MM.1S (cell line): ENCODE data around the gene BAG3.
A peak's percentile ranks its signal among the peaks of the same experiment; 100 is the strongest.

Experiments used
- DNase-seq: peaks from one replicate; pipeline ENCODE4 v3.0.0-alpha.2; 2015
- H2AFZ ChIP-seq: fragments of 300-600 bp; sonication (generic); 2 replicates; pipeline ENCODE4 v1.6.0; 2016; ENCODE audit warnings: antibody characterized with exemption, low read length
- H3F3A ChIP-seq: fragments of 300-600 bp; sonication (generic); 2 replicates; pipeline ENCODE4 v1.6.1; 2016; ENCODE audit warnings: mild to moderate bottlenecking, antibody characterized with exemption, low read length, moderate library complexity, mixed read lengths; ENCODE audit not compliant: insufficient read depth
- H3K27ac ChIP-seq: fragments of 300-600 bp; sonication (generic); 2 replicates; pipeline ENCODE4 v1.5.1; 2016; ENCODE audit warnings: mild to moderate bottlenecking, low read length
- H3K27me3 ChIP-seq: fragments of 300-600 bp; sonication (generic); replicated peaks from 2 replicates; pipeline ENCODE4 v1.6.0; 2016; ENCODE audit warnings: low read length; ENCODE audit not compliant: insufficient read depth
- H3K36me3 ChIP-seq: fragments of 300-600 bp; sonication (generic); replicated peaks from 2 replicates; pipeline ENCODE4 v1.6.1; 2016; ENCODE audit warnings: mild to moderate bottlenecking, low read length, mixed read lengths; ENCODE audit not compliant: insufficient read depth
- H3K4me1 ChIP-seq: fragments of 300-600 bp; sonication (generic); 2 replicates; pipeline ENCODE4 v1.6.1; 2016; ENCODE audit warnings: low read length, mixed read lengths
- H3K4me2 ChIP-seq: fragments of 300-600 bp; sonication (generic); 2 replicates; pipeline ENCODE4 v1.6.0; 2016; ENCODE audit warnings: low read depth, low read length
- H3K4me3 ChIP-seq: fragments of 300-600 bp; sonication (generic); 2 replicates; pipeline ENCODE4 v1.5.1; 2016; ENCODE audit warnings: low read length, mixed read lengths
- H3K79me2 ChIP-seq: fragments of 300-600 bp; sonication (generic); 2 replicates; pipeline ENCODE4 v1.6.1; 2016; ENCODE audit warnings: mixed run types, low read length, mixed read lengths
- H3K9ac ChIP-seq: fragments of 300-600 bp; sonication (generic); 2 replicates; pipeline ENCODE4 v1.6.1; 2016; ENCODE audit warnings: low read length, mixed read lengths
- H3K9me2 ChIP-seq: fragments of 300-600 bp; sonication (generic); replicated peaks from 2 replicates; pipeline ENCODE4 v1.6.1; 2016; ENCODE audit warnings: mild to moderate bottlenecking, low read length, mixed read lengths; ENCODE audit not compliant: insufficient read depth
- H3K9me3 ChIP-seq: fragments of 300-600 bp; sonication (generic); replicated peaks from 2 replicates; pipeline ENCODE4 v1.6.1; 2016; ENCODE audit warnings: mild to moderate bottlenecking, low read length, mixed read lengths; ENCODE audit not compliant: insufficient read depth
- H4K20me1 ChIP-seq: fragments of 300-600 bp; sonication (generic); 2 replicates; pipeline ENCODE4 v1.6.1; 2016; ENCODE audit warnings: mild to moderate bottlenecking, low read length, moderate library complexity, mixed read lengths; ENCODE audit not compliant: insufficient read depth
- EZH2 ChIP-seq: fragments of 300-600 bp; sonication (generic); optimal IDR thresholded peaks from 2 replicates; pipeline ENCODE3; 2017; ENCODE audit warnings: low read depth, mild to moderate bottlenecking, antibody characterized with exemption, low read length, mixed read lengths
- EZH2phosphoT487 ChIP-seq: fragments of 300-600 bp; sonication (generic); IDR thresholded peaks from 2 replicates; pipeline ENCODE4 v1.6.1; 2018; ENCODE audit warnings: antibody characterized with exemption, low read length
- TF ChIP-seq, protein P1 (sequence below): fragments of 300-600 bp; sonication (generic); IDR thresholded peaks from 2 replicates; pipeline ENCODE4 v1.5.1; 2016; ENCODE audit warnings: antibody characterized with exemption, low read length, mixed read lengths

BAG3 gene

DNA sequence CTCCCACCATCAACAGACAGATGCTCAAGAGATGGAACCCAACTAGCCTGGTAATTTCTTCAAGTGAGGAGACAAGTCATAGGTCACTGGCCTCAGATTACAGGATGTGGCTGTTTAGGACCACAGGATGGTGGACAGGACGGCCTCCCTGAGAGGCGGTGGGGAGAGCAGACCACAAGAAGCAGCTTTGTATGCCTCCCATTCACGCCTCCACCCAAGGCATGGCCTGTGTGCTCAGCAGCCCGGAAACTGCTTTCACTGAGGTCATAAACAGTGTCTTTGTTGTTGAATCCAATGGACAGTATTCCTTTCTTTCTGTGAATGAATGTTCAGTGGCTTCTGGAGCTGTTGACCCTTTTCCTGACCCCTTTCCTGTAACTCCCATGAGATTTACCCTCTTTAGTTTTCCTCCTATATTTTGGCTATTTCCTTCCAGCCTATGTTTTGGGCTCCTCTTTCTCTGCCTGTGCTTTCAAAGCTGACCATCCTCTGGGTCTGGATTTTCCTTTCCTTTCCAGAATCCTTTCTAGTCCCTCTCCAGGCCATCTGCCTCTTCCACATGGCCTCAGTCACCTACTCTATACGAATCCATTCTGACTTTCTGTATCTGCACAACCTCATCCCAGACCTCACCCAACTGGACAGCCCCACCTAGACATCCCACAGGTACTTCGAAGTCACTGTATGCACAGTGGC, 42.2 kb downstream of the BAG3 start:
- TF ChIP-seq EZH2 (no peak), EZH2phosphoT487 (no peak)
- TF ChIP-seq, protein P1, sequence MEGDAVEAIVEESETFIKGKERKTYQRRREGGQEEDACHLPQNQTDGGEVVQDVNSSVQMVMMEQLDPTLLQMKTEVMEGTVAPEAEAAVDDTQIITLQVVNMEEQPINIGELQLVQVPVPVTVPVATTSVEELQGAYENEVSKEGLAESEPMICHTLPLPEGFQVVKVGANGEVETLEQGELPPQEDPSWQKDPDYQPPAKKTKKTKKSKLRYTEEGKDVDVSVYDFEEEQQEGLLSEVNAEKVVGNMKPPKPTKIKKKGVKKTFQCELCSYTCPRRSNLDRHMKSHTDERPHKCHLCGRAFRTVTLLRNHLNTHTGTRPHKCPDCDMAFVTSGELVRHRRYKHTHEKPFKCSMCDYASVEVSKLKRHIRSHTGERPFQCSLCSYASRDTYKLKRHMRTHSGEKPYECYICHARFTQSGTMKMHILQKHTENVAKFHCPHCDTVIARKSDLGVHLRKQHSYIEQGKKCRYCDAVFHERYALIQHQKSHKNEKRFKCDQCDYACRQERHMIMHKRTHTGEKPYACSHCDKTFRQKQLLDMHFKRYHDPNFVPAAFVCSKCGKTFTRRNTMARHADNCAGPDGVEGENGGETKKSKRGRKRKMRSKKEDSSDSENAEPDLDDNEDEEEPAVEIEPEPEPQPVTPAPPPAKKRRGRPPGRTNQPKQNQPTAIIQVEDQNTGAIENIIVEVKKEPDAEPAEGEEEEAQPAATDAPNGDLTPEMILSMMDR = no peak
- no peak overlapping the region for H3K4me2 ChIP-seq
- H2AFZ ChIP-seq = no peak overlapping the region
- no peak for DNase-seq
- H3K4me3 ChIP-seq = no peak overlapping the region
- H3K9me2 ChIP-seq = no peaks in the 10 kb centered on the region
- no peaks in the 10 kb centered on the region for H3K36me3 ChIP-seq
- no peak overlapping the region for H3K9ac ChIP-seq
- no peak overlapping the region for H3K27ac ChIP-seq
- no peaks in the 10 kb centered on the region for H4K20me1 ChIP-seq
- H3K27me3 ChIP-seq = no peaks in the 10 kb centered on the region
- no peaks in the 10 kb centered on the region for H3F3A ChIP-seq
- H3K79me2 ChIP-seq = no peaks in the 10 kb centered on the region
- H3K4me1 ChIP-seq = no peaks in the 10 kb centered on the region
- no peaks in the 10 kb centered on the region for H3K9me3 ChIP-seq

DNA sequence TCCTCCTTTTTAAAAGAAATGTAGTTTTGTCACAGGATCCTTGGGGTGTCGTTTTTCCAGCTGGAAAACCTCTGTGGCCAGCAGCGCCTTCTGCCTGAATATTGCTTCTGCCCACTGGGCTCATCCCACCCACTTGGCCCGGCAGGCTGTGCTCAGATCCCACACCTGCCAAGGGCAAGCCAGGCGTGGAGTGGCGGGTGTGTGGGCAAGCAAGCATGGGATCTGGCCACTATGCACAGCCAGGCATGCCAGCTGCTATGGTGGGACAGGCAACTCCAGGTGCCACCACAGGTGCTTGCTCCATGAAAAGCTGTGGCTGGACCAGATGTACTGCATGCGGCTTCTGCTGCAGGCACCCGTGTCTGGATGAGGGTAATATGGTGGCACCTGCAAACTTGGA, 43.4 kb downstream of the BAG3 start:
- no peaks in the 10 kb centered on the region for H3K79me2 ChIP-seq
- H3K9me3 ChIP-seq = no peaks in the 10 kb centered on the region
- no peaks in the 10 kb centered on the region for H3K27me3 ChIP-seq
- no peaks in the 10 kb centered on the region for H3K36me3 ChIP-seq
- no peak for DNase-seq
- H3K4me1 ChIP-seq = no peaks in the 10 kb centered on the region
- no peaks in the 10 kb centered on the region for H3F3A ChIP-seq
- no peak overlapping the region for H3K27ac ChIP-seq
- no peak overlapping the region for H3K9ac ChIP-seq
- no peak overlapping the region for H2AFZ ChIP-seq
- H3K4me2 ChIP-seq = no peak overlapping the region
- no peak for TF ChIP-seq EZH2phosphoT487
- no peak for TF ChIP-seq EZH2
- TF ChIP-seq, protein P1 = no peak
- no peak overlapping the region for H3K4me3 ChIP-seq
- H4K20me1 ChIP-seq = no peaks in the 10 kb centered on the region
- no peaks in the 10 kb centered on the region for H3K9me2 ChIP-seq

DNA sequence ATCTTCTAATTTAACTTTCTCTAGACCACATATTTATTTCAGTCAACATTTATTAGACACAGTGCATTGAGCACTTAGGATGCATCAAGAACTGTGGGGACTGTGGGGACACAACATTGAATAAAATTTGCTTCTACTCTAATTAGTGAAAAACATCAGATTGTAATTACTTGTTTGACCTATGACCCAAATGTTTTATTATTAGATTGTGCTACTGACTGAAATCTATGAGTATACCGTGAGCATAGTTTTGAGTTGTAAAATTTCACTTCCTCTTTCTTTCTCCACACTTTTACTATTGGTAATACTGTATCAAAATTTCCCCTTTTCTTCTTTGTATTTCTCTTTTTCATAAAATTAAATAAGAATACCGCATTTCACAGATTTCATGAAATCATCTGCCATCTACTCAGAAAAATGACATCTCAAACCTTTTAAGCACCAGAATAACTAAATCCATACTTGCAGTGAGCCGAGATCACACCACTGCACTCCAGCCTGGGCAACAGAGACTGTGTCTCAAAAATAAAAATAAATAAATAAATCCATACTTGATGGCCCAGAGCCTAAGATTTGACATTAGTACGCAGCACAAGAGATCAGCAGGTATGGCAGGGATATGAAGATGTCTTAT, 49.3 kb downstream of the BAG3 start:
- H3K4me2 ChIP-seq = peak overlapping the region; percentile 38
- TF ChIP-seq EZH2 (no peak), EZH2phosphoT487 (no peak)
- TF ChIP-seq, protein P1 = no peak

More for the DNA sequence above, 49.3 kb downstream of the BAG3 start:
- H3K9ac ChIP-seq = no peak overlapping the region
- H4K20me1 ChIP-seq = no peaks in the 10 kb centered on the region
- no peaks in the 10 kb centered on the region; the same call in 1 of the 2 replicates for H3K27me3 ChIP-seq
- H3K79me2 ChIP-seq = no peaks in the 10 kb centered on the region
- H3F3A ChIP-seq = peaks cover 19% of the 10 kb centered on the region
- H3K9me2 ChIP-seq = no peaks in the 10 kb centered on the region
- H3K4me3 ChIP-seq = no peak overlapping the region
- no peak overlapping the region for H2AFZ ChIP-seq
- H3K4me1 ChIP-seq = peaks cover 25% of the 10 kb centered on the region
- peak; percentile 21 for DNase-seq
- H3K36me3 ChIP-seq = no peaks in the 10 kb centered on the region
- no peaks in the 10 kb centered on the region for H3K9me3 ChIP-seq
- no peak overlapping the region for H3K27ac ChIP-seq
